ENCODE measurements around the gene RGPD6.
"Not testable (repeated sequence)": the region's sequence is repeated elsewhere in the genome, so short reads cannot be mapped to it uniquely, and the experiment has no call there.

RGPD6 gene

GRCh38 chr2:110480084-110480483, 96.9 kb downstream of the RGPD6 start:
- DNase-seq: not testable (repeated sequence)

- DNase-seq: not testable (repeated sequence)
Measured at GRCh38 chr2:110477370-110477769, 99.7 kb downstream of the RGPD6 start.

GRCh38 chr2:110476952-110477351, 100.1 kb downstream of the RGPD6 start:
- DNase-seq: not testable (repeated sequence)

GRCh38 chr2:110475627-110476359, 101.2 kb downstream of the RGPD6 start:
- DNase-seq: not testable (repeated sequence)

- DNase-seq: not testable (repeated sequence)
Measured at GRCh38 chr2:110474898-110475297, 102.1 kb downstream of the RGPD6 start.

- not testable (repeated sequence) for DNase-seq
Measured at GRCh38 chr2:110473059-110473358, 104.0 kb downstream of the RGPD6 start.

GRCh38 chr2:110472171-110473058, 104.6 kb downstream of the RGPD6 start, which contains the start of gene LIMS4:
TSS of gene LIMS4 (minus strand) at chr2:110472816. CDS start at chr2:110472778, 38 bp downstream.
- not testable (repeated sequence) for DNase-seq

GRCh38 chr2:110468921-110469320, 108.1 kb downstream of the RGPD6 start:
- DNase-seq: not testable (repeated sequence)

DNA sequence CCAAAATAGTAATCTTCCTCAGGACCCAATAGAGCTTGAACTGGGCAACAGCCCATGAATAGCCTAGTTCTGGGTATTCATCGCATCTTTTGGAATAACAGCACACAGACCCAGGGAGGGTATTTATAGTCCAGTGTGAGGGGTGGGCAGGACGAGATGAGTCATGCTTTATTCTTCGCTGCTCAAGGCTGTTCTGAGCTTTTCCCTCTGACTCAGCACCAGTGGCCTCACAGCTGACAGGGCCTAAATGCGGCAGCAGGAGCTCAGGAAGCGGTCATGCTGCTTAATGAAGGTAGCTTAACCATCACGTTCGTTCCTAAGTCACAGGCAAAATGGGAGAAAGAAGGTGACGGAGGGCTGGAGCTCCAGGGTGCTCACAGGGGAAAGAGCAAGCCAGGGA, 111.7 kb downstream of the RGPD6 start:
- DNase-seq: not testable (repeated sequence)
